T-helper 2 cell treated with Interferon-gamma antibody and Interleukin-4, amounts not matched to agents 5 μg/mL and 100 μg/mL, for 36 hours (primary cell): ENCODE measurements around the gene NINJ2.
A peak's percentile ranks its signal among the peaks of the same experiment; 100 is the strongest.
"Not testable (repeated sequence)": the region's sequence is repeated elsewhere in the genome, so short reads cannot be mapped to it uniquely, and the experiment has no call there.

Source experiments
- DNase-seq: peaks from one replicate; pipeline ENCODE4 v3.0.0; 2021; ENCODE audit warnings: low spot score
- H3K27ac Mint-ChIP-seq: one replicate; pipeline ENCODE4 v1.8.0; 2021; ENCODE audit warnings: mild to moderate bottlenecking, mixed read lengths
- H3K27me3 Mint-ChIP-seq: one replicate; pipeline ENCODE4 v1.8.0; 2021; ENCODE audit warnings: low read depth, mixed read lengths
- H3K36me3 Mint-ChIP-seq: one replicate; pipeline ENCODE4 v1.8.0; 2021; ENCODE audit warnings: low read depth, mixed read lengths
- H3K4me1 Mint-ChIP-seq: one replicate; pipeline ENCODE4 v1.8.0; 2021; ENCODE audit warnings: low read depth, mixed read lengths
- H3K4me3 Mint-ChIP-seq: one replicate; pipeline ENCODE4 v1.8.0; 2022; ENCODE audit warnings: mild to moderate bottlenecking, moderate library complexity, mixed read lengths
- H3K9me3 Mint-ChIP-seq: one replicate; pipeline ENCODE4 v1.8.0; 2021; ENCODE audit warnings: mixed read lengths

The NINJ2 gene

GRCh38 chr12:587132-588023 is 75.9 kb downstream of the NINJ2 start:
- peaks cover 4% of the 10 kb centered on the region for H3K9me3 Mint-ChIP-seq
- no peak overlapping the region for H3K27ac Mint-ChIP-seq
- H3K4me1 Mint-ChIP-seq: peaks cover 3% of the 10 kb centered on the region
- no peaks in the 10 kb centered on the region for H3K27me3 Mint-ChIP-seq
- H3K4me3 Mint-ChIP-seq: no peak overlapping the region
- DNase-seq: no peak
- H3K36me3 Mint-ChIP-seq: no peaks in the 10 kb centered on the region

- Mint-ChIP-seq H3K36me3 (no peaks in the 10 kb centered on the region), H3K9me3 (peaks cover 4% of the 10 kb centered on the region), H3K27ac (no peak overlapping the region), H3K4me1 (peaks cover 3% of the 10 kb centered on the region), H3K27me3 (no peaks in the 10 kb centered on the region), H3K4me3 (no peak overlapping the region)
- DNase-seq: no peak
Observed at GRCh38 chr12:586318-587071, 76.8 kb downstream of the NINJ2 start.

- Mint-ChIP-seq H3K4me1 (peaks cover 3% of the 10 kb centered on the region), H3K9me3 (peaks cover 4% of the 10 kb centered on the region), H3K27me3 (no peaks in the 10 kb centered on the region), H3K4me3 (no peak overlapping the region), H3K27ac (no peak overlapping the region), H3K36me3 (no peaks in the 10 kb centered on the region)
- no peak for DNase-seq
Observed at GRCh38 chr12:585062-586061, 77.9 kb downstream of the NINJ2 start.

GRCh38 chr12:583251-583869 is 79.9 kb downstream of the NINJ2 start:
- Mint-ChIP-seq H3K4me3 (no peak overlapping the region), H3K27me3 (no peaks in the 10 kb centered on the region), H3K9me3 (peaks cover 1% of the 10 kb centered on the region), H3K36me3 (no peaks in the 10 kb centered on the region), H3K27ac (no peak overlapping the region), H3K4me1 (no peaks in the 10 kb centered on the region)
- DNase-seq: no peak

- Mint-ChIP-seq H3K9me3 (no peaks in the 10 kb centered on the region), H3K36me3 (peaks cover under 1% of the 10 kb centered on the region), H3K4me3 (no peak overlapping the region), H3K27ac (no peak overlapping the region), H3K4me1 (peaks cover under 1% of the 10 kb centered on the region), H3K27me3 (no peaks in the 10 kb centered on the region)
- DNase-seq: no peak
Observed at GRCh38 chr12:581746-582145, 81.5 kb downstream of the NINJ2 start.

- Mint-ChIP-seq H3K36me3 (peaks cover 2% of the 10 kb centered on the region), H3K4me1 (peaks cover 3% of the 10 kb centered on the region), H3K9me3 (no peaks in the 10 kb centered on the region), H3K4me3 (no peak overlapping the region), H3K27me3 (no peaks in the 10 kb centered on the region), H3K27ac (no peak overlapping the region)
- no peak for DNase-seq
Observed at GRCh38 chr12:581321-581720, 81.9 kb downstream of the NINJ2 start.

GRCh38 chr12:580813-581212 is 82.4 kb downstream of the NINJ2 start:
- Mint-ChIP-seq H3K4me1 (peaks cover 7% of the 10 kb centered on the region), H3K4me3 (no peak overlapping the region), H3K27me3 (no peaks in the 10 kb centered on the region), H3K9me3 (no peaks in the 10 kb centered on the region), H3K27ac (no peak overlapping the region), H3K36me3 (peaks cover 2% of the 10 kb centered on the region)
- no peak for DNase-seq

GRCh38 chr12:579420-580110 is 83.7 kb downstream of the NINJ2 start:
- no peak overlapping the region for H3K4me3 Mint-ChIP-seq
- DNase-seq: no peak
- H3K9me3 Mint-ChIP-seq: no peaks in the 10 kb centered on the region
- peaks cover 2% of the 10 kb centered on the region for H3K36me3 Mint-ChIP-seq
- no peak overlapping the region for H3K27ac Mint-ChIP-seq
- peaks cover 9% of the 10 kb centered on the region for H3K4me1 Mint-ChIP-seq
- H3K27me3 Mint-ChIP-seq: no peaks in the 10 kb centered on the region

GRCh38 chr12:578748-579419 is 84.4 kb downstream of the NINJ2 start:
- Mint-ChIP-seq H3K27me3 (no peaks in the 10 kb centered on the region), H3K27ac (no peak overlapping the region), H3K4me1 (peaks cover 11% of the 10 kb centered on the region), H3K36me3 (peaks cover 4% of the 10 kb centered on the region), H3K4me3 (no peak overlapping the region), H3K9me3 (no peaks in the 10 kb centered on the region)
- DNase-seq: no peak

- H3K27me3 Mint-ChIP-seq, H3K4me3 Mint-ChIP-seq, H3K36me3 Mint-ChIP-seq, H3K9me3 Mint-ChIP-seq, H3K27ac Mint-ChIP-seq, DNase-seq: not testable (repeated sequence)
- peaks cover 13% of the 10 kb centered on the region for H3K4me1 Mint-ChIP-seq
Observed at GRCh38 chr12:577994-578747, 85.1 kb downstream of the NINJ2 start.

- Mint-ChIP-seq H3K4me3 (peak overlapping the region; percentile 43), H3K4me1 (peaks cover 19% of the 10 kb centered on the region), H3K27ac (peak overlapping the region; percentile 53), H3K27me3 (no peaks in the 10 kb centered on the region), H3K36me3 (peaks cover 6% of the 10 kb centered on the region), H3K9me3 (no peaks in the 10 kb centered on the region)
- DNase-seq: no peak
Observed at GRCh38 chr12:576615-577110, 86.6 kb downstream of the NINJ2 start.
